HG02884 (cell line): ENCODE results near the gene DNAJB12.
"Not testable (repeated sequence)": the region's sequence is repeated elsewhere in the genome, so short reads cannot be mapped to it uniquely, and the experiment has no call there.

Source experiments
- ATAC-seq: cut with Tn5 transposase; IDR thresholded peaks from one replicate; pipeline ENCODE4 v1.9.1; 2021; ENCODE audit warnings: mild to moderate bottlenecking, moderate library complexity; ENCODE audit not compliant: unreplicated experiment

DNAJB12 gene

GRCh38 chr10:72297281-72297804 is 57.4 kb downstream of the DNAJB12 start:
- ATAC-seq = peak; percentile 52

DNA sequence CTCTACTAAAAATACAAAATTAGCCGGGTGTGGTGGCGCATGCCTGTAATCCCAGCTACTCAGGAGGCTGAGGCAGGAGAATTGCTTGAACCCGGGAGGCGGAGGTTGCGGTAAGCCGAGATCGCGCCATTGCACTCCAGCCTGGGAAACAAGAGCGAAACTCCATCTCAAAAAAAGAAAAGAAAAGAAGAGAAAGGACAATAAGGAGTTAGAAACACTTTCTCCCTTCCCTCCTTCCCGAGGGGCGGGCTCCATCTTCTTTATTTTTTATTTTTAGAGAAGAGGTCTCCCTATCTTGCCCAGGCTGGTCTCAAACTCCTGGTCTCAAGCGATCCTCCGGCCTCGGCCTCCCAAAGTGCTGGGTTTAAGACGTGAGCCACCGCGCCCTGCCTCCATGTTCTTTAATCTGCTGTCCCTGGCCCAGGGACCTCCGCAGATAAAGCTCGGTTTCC is 57.9 kb downstream of the DNAJB12 start:
- ATAC-seq = not testable (repeated sequence)

DNA sequence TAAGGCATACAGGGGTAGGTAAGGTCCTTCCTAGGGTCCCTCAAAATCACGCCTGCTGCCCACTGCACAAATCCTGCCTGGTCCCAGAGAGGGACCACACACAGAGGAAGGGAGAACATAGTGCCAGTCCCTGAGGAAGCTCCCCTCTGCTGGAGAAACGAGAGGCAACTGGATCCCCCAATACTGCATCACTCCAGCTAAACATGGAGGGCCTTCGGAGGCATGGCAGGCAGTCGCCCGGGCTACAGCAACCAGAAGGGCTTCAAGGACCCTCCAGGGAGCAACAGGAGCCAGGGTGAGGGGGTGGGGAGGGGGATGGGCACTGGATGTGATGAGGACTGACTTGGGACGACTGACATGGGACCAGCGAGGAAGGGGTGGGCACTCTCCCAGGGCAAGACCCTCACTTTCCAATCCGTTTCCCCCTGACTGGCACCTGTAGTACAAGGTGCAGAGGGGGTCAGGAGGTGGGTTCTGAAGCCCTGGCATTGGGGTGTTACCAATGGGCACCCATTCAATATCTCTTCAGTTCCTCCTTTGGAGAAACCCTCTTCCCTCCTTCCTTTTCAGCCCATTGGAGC is 59.3 kb downstream of the DNAJB12 start:
- ATAC-seq = no peak

DNA sequence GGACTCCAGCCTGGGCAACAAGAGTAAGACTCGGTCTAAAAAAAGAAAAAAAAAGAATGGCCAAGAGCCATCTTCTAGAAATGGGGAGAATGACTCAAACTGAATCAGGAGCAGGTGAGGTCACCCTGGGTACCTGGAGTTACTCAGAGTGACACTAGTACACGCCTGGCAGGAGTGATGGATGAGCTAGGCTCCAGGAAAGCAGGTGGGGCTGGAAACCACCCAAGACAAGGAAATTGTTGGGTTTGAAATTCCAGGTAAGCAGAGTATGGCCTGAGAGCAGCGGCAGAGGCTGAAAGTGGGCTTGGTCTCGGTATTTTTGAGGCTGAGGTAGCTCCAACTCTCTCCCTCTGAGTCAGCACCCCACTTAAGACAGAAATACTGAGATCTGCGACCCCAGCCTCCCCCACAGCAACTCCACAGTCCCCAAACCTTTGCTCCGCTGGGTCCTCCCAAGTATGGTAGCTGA is 62.5 kb downstream of the DNAJB12 start:
- no peak for ATAC-seq

GRCh38 chr10:72291019-72291532 is 63.6 kb downstream of the DNAJB12 start:
- no peak for ATAC-seq

GRCh38 chr10:72285972-72286521 is 68.7 kb downstream of the DNAJB12 start:
- no peak for ATAC-seq

GRCh38 chr10:72283131-72283530 is 71.6 kb downstream of the DNAJB12 start:
- ATAC-seq = no peak
